GM12892 (cell line): ENCODE results near the gene TMEM86A.

ENCODE experiments used
- POLR2A ChIP-seq: IDR thresholded peaks from 2 replicates; pipeline ENCODE4 v1.6.1; 2011; ENCODE audit warnings: low read depth, low read length, control low read depth
- POLR2AphosphoS5 ChIP-seq: IDR thresholded peaks from 2 replicates; pipeline ENCODE4 v1.6.1; 2011; ENCODE audit warnings: low read depth, low read length, control low read depth
- TAF1 ChIP-seq: IDR thresholded peaks from 2 replicates; pipeline ENCODE4 v1.6.1; 2011; ENCODE audit warnings: low read depth, mild to moderate bottlenecking, control low read depth, low read length, borderline replicate concordance

DNA sequence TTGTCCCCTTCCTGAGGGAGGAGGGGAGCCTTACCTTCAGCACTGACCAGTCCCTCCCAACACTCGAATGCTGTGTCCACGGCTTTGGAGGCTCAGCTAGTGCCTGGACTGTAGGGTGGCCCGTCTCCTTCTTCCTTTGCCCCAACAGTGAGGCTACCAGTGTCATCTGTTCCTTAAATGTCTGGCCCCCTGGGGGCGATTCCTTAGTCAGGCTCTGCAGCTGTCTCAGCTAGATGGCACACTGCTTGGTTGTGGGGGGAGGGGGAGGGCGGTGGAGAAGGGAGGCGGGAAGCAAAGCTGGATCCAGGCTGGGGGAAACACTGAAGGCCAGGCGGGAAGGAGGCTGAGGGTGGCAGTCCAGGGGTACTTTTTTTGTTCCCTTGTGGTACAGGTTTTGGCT lies 27.5 kb downstream of the TMEM86A start, which contains the start of gene IGSF22:
- TF ChIP-seq POLR2AphosphoS5: no peak
- no peak for TF ChIP-seq POLR2A
- TF ChIP-seq TAF1: no peak
